Duodenal mucosa (tissue), 2 donors: ENCODE measurements around the gene NHLRC2.

Source experiments
- H3K27ac ChIP-seq: one replicate; pipeline ENCODE4 v1.7.0; 2013; ENCODE audit warnings: low read depth, low read length
- H3K27me3 ChIP-seq, 2 donors: one replicate each; pipeline ENCODE4 v1.7.0; 2013; ENCODE audit warnings: low read length in 2 of 2, control low read depth in 1 of 2; ENCODE audit not compliant: insufficient read depth in 2 of 2, control insufficient read depth in 1 of 2
- H3K36me3 ChIP-seq, 2 donors: one replicate each; pipeline ENCODE4 v1.7.0; 2013; ENCODE audit warnings: low read length in 2 of 2, control low read depth in 1 of 2; ENCODE audit not compliant: insufficient read depth in 2 of 2, control insufficient read depth in 1 of 2
- H3K4me1 ChIP-seq, 2 donors: one replicate each; pipeline ENCODE4 v1.7.0; 2013; ENCODE audit warnings: low read length in 2 of 2, control low read depth in 1 of 2; ENCODE audit not compliant: insufficient read depth in 2 of 2, control insufficient read depth in 1 of 2
- H3K4me3 ChIP-seq, 2 donors: one replicate each; pipeline ENCODE4 v1.7.0; 2013; ENCODE audit warnings: low read length in 2 of 2, low read depth in 1 of 2
- H3K9ac ChIP-seq, 2 donors: one replicate each; pipeline ENCODE4 v1.7.0; 2013; ENCODE audit warnings: low read length in 2 of 2, low read depth in 1 of 2
- H3K9me3 ChIP-seq, 2 donors: one replicate each; pipeline ENCODE4 v1.7.0; 2013; ENCODE audit warnings: low read length in 2 of 2, control low read depth in 1 of 2; ENCODE audit not compliant: control insufficient read depth in 1 of 2

The NHLRC2 gene

GRCh38 chr10:113880236-113880635 is 25.8 kb downstream of the NHLRC2 start:
- Histone ChIP-seq H3K4me3 (no peak overlapping the region), H3K27ac (no peak overlapping the region), H3K27me3 (no peaks in the 10 kb centered on the region), H3K4me1 (no peaks in the 10 kb centered on the region), H3K9ac (no peak overlapping the region), H3K36me3 (peaks cover 0 to 10% of the 10 kb centered on the region in 2 donors), H3K9me3 (no peaks in the 10 kb centered on the region)

DNA sequence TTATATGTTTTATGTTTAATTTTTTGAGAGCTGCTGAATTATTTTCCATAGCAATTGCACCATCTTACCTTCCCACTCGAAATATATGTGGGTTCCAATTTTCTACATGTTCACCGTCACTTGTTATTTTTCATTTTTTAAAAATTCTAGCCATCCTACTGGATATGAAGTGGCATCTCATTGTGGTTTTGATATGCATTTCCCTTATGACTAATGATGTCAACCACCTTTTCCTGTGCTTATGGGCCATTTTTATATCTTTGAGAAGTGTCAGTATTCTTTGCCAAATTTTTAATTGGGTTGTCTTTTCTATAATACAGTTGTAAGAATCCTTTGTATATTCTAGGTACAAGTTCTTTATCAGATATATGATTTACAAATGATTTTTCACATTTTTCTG is 27.8 kb downstream of the NHLRC2 start:
- no peak overlapping the region for H3K27ac ChIP-seq
- no peaks in the 10 kb centered on the region for H3K9me3 ChIP-seq
- H3K36me3 ChIP-seq = peaks cover 0 to 15% of the 10 kb centered on the region in 2 donors
- no peaks in the 10 kb centered on the region for H3K27me3 ChIP-seq
- no peaks in the 10 kb centered on the region for H3K4me1 ChIP-seq
- no peak overlapping the region for H3K9ac ChIP-seq
- H3K4me3 ChIP-seq = no peak overlapping the region

DNA sequence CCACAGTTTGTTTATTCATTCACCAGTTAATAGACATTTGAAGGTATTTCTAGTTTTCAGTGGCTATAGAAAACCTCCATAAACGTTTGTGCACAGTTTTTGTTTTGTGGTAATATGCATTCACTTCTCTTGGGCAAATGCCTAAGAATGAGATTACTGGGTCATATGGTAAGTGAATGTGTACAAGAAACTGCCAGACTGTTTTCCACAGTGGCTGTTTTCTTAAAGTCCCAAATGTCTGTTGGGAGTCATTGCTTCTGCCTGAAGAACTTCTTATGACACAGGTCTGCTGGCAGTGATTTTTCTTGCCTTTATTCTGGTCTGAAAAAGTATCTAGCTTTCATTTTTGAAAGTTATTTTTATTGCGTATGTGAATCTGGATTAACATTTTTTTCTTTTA is 35.5 kb downstream of the NHLRC2 start:
- Histone ChIP-seq H3K27me3 (no peaks in the 10 kb centered on the region), H3K27ac (no peak overlapping the region), H3K9ac (no peak overlapping the region), H3K9me3 (no peaks in the 10 kb centered on the region), H3K36me3 (peaks cover 4 to 9% of the 10 kb centered on the region in 2 donors), H3K4me3 (no peak overlapping the region), H3K4me1 (peaks cover 0 to under 1% of the 10 kb centered on the region in 2 donors)

- no peak overlapping the region for H3K27ac ChIP-seq
- peaks cover 7 to 9% of the 10 kb centered on the region in 2 donors for H3K36me3 ChIP-seq
- H3K27me3 ChIP-seq = no peaks in the 10 kb centered on the region
- no peaks in the 10 kb centered on the region for H3K9me3 ChIP-seq
- no peak overlapping the region for H3K4me3 ChIP-seq
- peaks cover 0 to 4% of the 10 kb centered on the region in 2 donors for H3K4me1 ChIP-seq
- H3K9ac ChIP-seq = no peak overlapping the region
These were observed 36.3 kb downstream of the NHLRC2 start for GRCh38 chr10:113890769-113891168.

DNA sequence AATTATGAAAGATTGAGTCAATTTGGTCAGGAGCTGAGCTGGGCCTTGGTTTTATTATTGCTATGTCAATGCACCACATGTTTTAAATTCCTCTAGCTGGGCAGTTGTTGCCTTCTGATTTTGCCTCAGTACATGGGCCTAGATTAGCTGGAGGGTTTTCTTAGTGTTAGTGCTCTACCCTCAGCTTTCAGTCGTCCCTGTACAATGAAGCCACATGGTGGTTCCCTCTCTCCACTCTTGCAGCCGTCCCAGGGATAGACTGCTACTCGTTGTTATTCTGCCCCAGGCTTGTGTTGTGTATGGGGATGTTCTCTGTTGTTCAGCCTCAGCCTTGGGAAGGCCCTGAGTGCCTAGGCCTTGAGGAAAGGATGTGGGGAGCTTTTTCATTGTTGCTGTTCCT is 37.0 kb downstream of the NHLRC2 start:
- H3K4me3 ChIP-seq = no peak overlapping the region
- peaks cover 4 to 10% of the 10 kb centered on the region in 2 donors for H3K36me3 ChIP-seq
- H3K9ac ChIP-seq = no peak overlapping the region
- no peaks in the 10 kb centered on the region for H3K9me3 ChIP-seq
- peaks cover 0 to 4% of the 10 kb centered on the region in 2 donors for H3K4me1 ChIP-seq
- no peaks in the 10 kb centered on the region for H3K27me3 ChIP-seq
- no peak overlapping the region for H3K27ac ChIP-seq

DNA sequence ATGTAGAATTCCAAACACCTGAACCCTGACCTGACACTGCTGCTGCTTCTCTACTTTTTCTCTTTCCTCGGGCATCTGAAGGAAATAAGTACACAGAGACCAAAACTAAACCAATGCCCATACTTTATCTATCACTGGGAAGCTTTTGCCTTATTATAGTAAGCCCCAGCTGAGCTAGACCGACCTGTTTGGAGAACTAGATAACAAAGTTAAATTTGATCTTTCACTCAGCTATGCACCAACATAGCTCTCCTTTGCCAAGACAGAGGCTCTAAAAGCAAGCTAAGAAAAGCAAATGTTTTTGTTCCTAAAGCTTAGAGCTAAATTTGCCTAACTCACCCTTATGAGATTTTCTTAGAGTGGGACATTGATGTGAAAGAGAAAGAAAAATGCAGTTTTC is 39.1 kb downstream of the NHLRC2 start:
- Histone ChIP-seq H3K27me3 (no peaks in the 10 kb centered on the region), H3K4me1 (peaks cover 0 to 4% of the 10 kb centered on the region in 2 donors), H3K9ac (no peak overlapping the region), H3K27ac (no peak overlapping the region), H3K4me3 (no peak overlapping the region), H3K36me3 (peaks cover 7 to 10% of the 10 kb centered on the region in 2 donors), H3K9me3 (no peaks in the 10 kb centered on the region)

DNA sequence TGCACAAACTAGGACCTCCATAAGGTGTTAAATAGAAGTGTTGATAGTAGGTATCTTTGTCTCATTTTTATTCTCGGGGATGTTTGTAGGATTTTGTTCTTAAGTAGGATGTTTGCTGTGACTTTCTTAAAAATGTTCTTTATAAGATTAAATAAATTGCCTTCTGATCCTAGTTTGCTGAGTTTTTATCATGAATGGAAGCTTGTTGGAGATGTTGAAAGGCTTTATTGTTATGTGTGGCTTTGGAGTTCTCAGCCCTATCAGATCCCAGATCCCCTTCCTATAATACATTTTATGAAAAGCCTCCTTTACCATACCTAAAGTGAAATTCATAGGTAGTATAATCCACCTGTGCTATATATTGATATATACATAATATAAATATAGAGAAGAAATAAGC is 40.1 kb downstream of the NHLRC2 start:
- Histone ChIP-seq H3K27me3 (no peaks in the 10 kb centered on the region), H3K4me3 (no peak overlapping the region), H3K9me3 (no peaks in the 10 kb centered on the region), H3K36me3 (peaks cover 10 to 12% of the 10 kb centered on the region in 2 donors), H3K9ac (no peak overlapping the region), H3K27ac (no peak overlapping the region), H3K4me1 (peaks cover 0 to 4% of the 10 kb centered on the region in 2 donors)

- Histone ChIP-seq H3K27me3 (no peaks in the 10 kb centered on the region), H3K36me3 (peaks cover 10 to 15% of the 10 kb centered on the region in 2 donors), H3K27ac (no peak overlapping the region), H3K4me1 (peaks cover 0 to 4% of the 10 kb centered on the region in 2 donors), H3K9ac (no peak overlapping the region), H3K9me3 (no peaks in the 10 kb centered on the region), H3K4me3 (no peak overlapping the region)
These were observed 40.6 kb downstream of the NHLRC2 start for GRCh38 chr10:113895018-113895417.

DNA sequence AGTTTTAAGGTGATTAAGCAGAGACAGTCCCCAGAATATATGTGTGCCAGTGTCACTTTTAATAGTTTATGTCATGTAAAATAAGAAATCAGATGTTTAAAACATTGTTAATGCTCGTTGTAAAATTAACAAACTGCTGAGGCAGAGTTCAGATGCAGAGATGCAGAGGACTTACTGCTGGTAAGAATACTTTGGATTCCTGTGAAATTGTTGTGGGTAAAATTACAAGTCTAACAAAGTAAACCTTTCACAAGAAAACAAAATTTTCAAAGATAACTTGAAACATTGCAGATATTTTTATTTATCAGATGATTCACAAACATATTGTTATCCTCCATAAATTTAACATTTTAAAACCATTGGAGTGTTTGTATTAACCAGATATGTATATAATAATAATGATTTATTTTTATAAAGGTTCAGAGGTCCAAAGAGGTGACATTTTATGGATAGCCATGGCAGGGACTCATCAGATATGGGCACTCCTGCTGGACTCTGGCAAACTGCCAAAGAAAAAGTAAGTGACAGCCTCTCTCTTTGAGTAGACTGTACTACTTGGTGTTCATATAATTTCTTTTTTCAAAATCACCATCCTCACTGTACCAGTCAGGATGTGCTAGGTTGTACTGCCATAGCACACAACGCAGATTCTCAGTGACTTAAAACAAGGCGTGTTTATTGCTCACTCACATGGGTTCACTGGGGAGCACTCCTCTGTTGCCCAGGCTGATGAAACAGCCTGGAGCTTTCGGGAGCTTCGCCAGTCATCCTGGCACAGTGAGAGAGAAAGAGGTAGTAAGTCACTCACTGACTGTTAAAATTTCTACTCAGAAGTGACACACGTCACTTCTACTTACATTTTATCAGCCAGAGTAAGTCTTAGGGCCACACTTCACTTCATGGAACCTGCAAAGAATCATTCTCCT is 43.5 kb downstream of the NHLRC2 start:
- Histone ChIP-seq H3K9me3 (no peaks in the 10 kb centered on the region), H3K27ac (no peak overlapping the region), H3K4me3 (no peak overlapping the region), H3K36me3 (peaks cover 11 to 33% of the 10 kb centered on the region in 2 donors), H3K27me3 (no peaks in the 10 kb centered on the region), H3K9ac (no peak overlapping the region), H3K4me1 (peaks cover 0 to 4% of the 10 kb centered on the region in 2 donors)

- no peak overlapping the region for H3K9ac ChIP-seq
- H3K4me1 ChIP-seq = peaks cover 0 to 1% of the 10 kb centered on the region in 2 donors
- no peak overlapping the region for H3K27ac ChIP-seq
- H3K4me3 ChIP-seq = no peak overlapping the region
- no peaks in the 10 kb centered on the region for H3K27me3 ChIP-seq
- H3K36me3 ChIP-seq = peaks cover 11 to 45% of the 10 kb centered on the region in 2 donors
- H3K9me3 ChIP-seq = no peaks in the 10 kb centered on the region
These were observed 45.6 kb downstream of the NHLRC2 start for GRCh38 chr10:113899952-113900598.
